Measurements from ENCODE around the gene INTS15. TPM values are rescaled to one million over a fixed set of nuclear protein-coding genes. Genes with fewer than 3 reads are reported as not detected.

Gene INTS15
- total RNA-seq, 1 experiment from 2014 or later = 24.7 TPM

- Histone ChIP-seq H3K36me3 (replicated peaks; ENCODE audit: control insufficient read depth, insufficient read depth, low read length) (peaks cover 2% of the 10 kb centered on the region), H3K27me3 (ENCODE audit: control insufficient read depth, insufficient read depth, low read length) (no peaks in the 10 kb centered on the region; the same call in 1 of the 2 replicates), H3K4me3 (ENCODE audit: insufficient read depth, low read depth, low read length) (no peak overlapping the region)
- no peak for DNase-seq
These were observed 49.8 kb downstream of the INTS15 start for GRCh38 chr7:6639627-6640026.

GRCh38 chr7:6640246-6640721, 50.5 kb downstream of the INTS15 start:
- Histone ChIP-seq H3K36me3 (replicated peaks; ENCODE audit: control insufficient read depth, insufficient read depth, low read length) (peaks cover 2% of the 10 kb centered on the region), H3K27me3 (ENCODE audit: control insufficient read depth, insufficient read depth, low read length) (no peaks in the 10 kb centered on the region; the same call in 1 of the 2 replicates), H3K4me3 (ENCODE audit: insufficient read depth, low read depth, low read length) (no peak overlapping the region)
- DNase-seq = peak; percentile 93

GRCh38 chr7:6641305-6642035, 51.6 kb downstream of the INTS15 start:
- Histone ChIP-seq H3K36me3 (replicated peaks; ENCODE audit: control insufficient read depth, insufficient read depth, low read length) (peaks cover 2% of the 10 kb centered on the region), H3K27me3 (ENCODE audit: control insufficient read depth, insufficient read depth, low read length) (no peaks in the 10 kb centered on the region; the same call in 1 of the 2 replicates), H3K4me3 (ENCODE audit: insufficient read depth, low read depth, low read length) (no peak overlapping the region)
- DNase-seq = no peak

GRCh38 chr7:6642239-6642839, 52.5 kb downstream of the INTS15 start:
- Histone ChIP-seq H3K27me3 (ENCODE audit: control insufficient read depth, insufficient read depth, low read length) (no peaks in the 10 kb centered on the region), H3K36me3 (replicated peaks; ENCODE audit: control insufficient read depth, insufficient read depth, low read length) (peaks cover 2% of the 10 kb centered on the region), H3K4me3 (ENCODE audit: insufficient read depth, low read depth, low read length) (no peak overlapping the region)
- DNase-seq = peak; percentile 44

GRCh38 chr7:6642861-6643640, 53.2 kb downstream of the INTS15 start:
- Histone ChIP-seq H3K4me3 (ENCODE audit: insufficient read depth, low read depth, low read length) (no peak overlapping the region), H3K27me3 (ENCODE audit: control insufficient read depth, insufficient read depth, low read length) (no peaks in the 10 kb centered on the region)

GRCh38 chr7:6643915-6644625, 54.2 kb downstream of the INTS15 start:
- DNase-seq = peak; percentile 38

More at GRCh38 chr7:6642861-6643640, 53.2 kb downstream of the INTS15 start:
- DNase-seq = peak; percentile 31
- peaks cover 2% of the 10 kb centered on the region for H3K36me3 ChIP-seq (replicated peaks; ENCODE audit: control insufficient read depth, insufficient read depth, low read length)

GRCh38 chr7:6644728-6645127, 54.9 kb downstream of the INTS15 start:
- Histone ChIP-seq H3K36me3 (replicated peaks; ENCODE audit: control insufficient read depth, insufficient read depth, low read length) (peaks cover 2% of the 10 kb centered on the region), H3K27me3 (ENCODE audit: control insufficient read depth, insufficient read depth, low read length) (no peaks in the 10 kb centered on the region), H3K4me3 (ENCODE audit: insufficient read depth, low read depth, low read length) (no peak overlapping the region)
- peak; percentile 17 for DNase-seq

More at GRCh38 chr7:6643915-6644625, 54.2 kb downstream of the INTS15 start:
- no peaks in the 10 kb centered on the region for H3K27me3 ChIP-seq (ENCODE audit: control insufficient read depth, insufficient read depth, low read length)
- peaks cover 2% of the 10 kb centered on the region for H3K36me3 ChIP-seq (replicated peaks; ENCODE audit: control insufficient read depth, insufficient read depth, low read length)
- H3K4me3 ChIP-seq (ENCODE audit: insufficient read depth, low read depth, low read length) = no peak overlapping the region

GRCh38 chr7:6646465-6646864, 56.6 kb downstream of the INTS15 start:
- H3K27me3 ChIP-seq (ENCODE audit: control insufficient read depth, insufficient read depth, low read length) = no peaks in the 10 kb centered on the region
- no peak overlapping the region for H3K4me3 ChIP-seq (ENCODE audit: insufficient read depth, low read depth, low read length)
- DNase-seq = peak; percentile 35
- peaks cover 2% of the 10 kb centered on the region for H3K36me3 ChIP-seq (replicated peaks; ENCODE audit: control insufficient read depth, insufficient read depth, low read length)

- Histone ChIP-seq H3K4me3 (ENCODE audit: insufficient read depth, low read depth, low read length) (no peak overlapping the region), H3K27me3 (ENCODE audit: control insufficient read depth, insufficient read depth, low read length) (no peaks in the 10 kb centered on the region), H3K36me3 (replicated peaks; ENCODE audit: control insufficient read depth, insufficient read depth, low read length) (peaks cover 2% of the 10 kb centered on the region)
- DNase-seq = peak; percentile 38
These were observed 57.3 kb downstream of the INTS15 start for GRCh38 chr7:6647080-6647479.

- DNase-seq = peak; percentile 35
- Histone ChIP-seq H3K36me3 (replicated peaks; ENCODE audit: control insufficient read depth, insufficient read depth, low read length) (peaks cover 2% of the 10 kb centered on the region), H3K4me3 (ENCODE audit: insufficient read depth, low read depth, low read length) (no peak overlapping the region), H3K27me3 (ENCODE audit: control insufficient read depth, insufficient read depth, low read length) (no peaks in the 10 kb centered on the region)
These were observed 57.7 kb downstream of the INTS15 start for GRCh38 chr7:6647541-6647940.

- DNase-seq = peak; percentile 37
- Histone ChIP-seq H3K4me3 (ENCODE audit: insufficient read depth, low read depth, low read length) (no peak overlapping the region), H3K27me3 (ENCODE audit: control insufficient read depth, insufficient read depth, low read length) (no peaks in the 10 kb centered on the region), H3K36me3 (replicated peaks; ENCODE audit: control insufficient read depth, insufficient read depth, low read length) (peaks cover 2% of the 10 kb centered on the region)
These were observed 58.4 kb downstream of the INTS15 start for GRCh38 chr7:6648066-6648814.

GRCh38 chr7:6648815-6649104, 58.9 kb downstream of the INTS15 start:
- peak; percentile 34 for DNase-seq
- Histone ChIP-seq H3K36me3 (replicated peaks; ENCODE audit: control insufficient read depth, insufficient read depth, low read length) (no peaks in the 10 kb centered on the region), H3K4me3 (ENCODE audit: insufficient read depth, low read depth, low read length) (no peak overlapping the region), H3K27me3 (ENCODE audit: control insufficient read depth, insufficient read depth, low read length) (no peaks in the 10 kb centered on the region)

- no peaks in the 10 kb centered on the region for H3K36me3 ChIP-seq (replicated peaks; ENCODE audit: control insufficient read depth, insufficient read depth, low read length)
- no peaks in the 10 kb centered on the region for H3K27me3 ChIP-seq (ENCODE audit: control insufficient read depth, insufficient read depth, low read length)
- DNase-seq = peak; percentile 41
- H3K4me3 ChIP-seq (ENCODE audit: insufficient read depth, low read depth, low read length) = no peak overlapping the region
These were observed 59.6 kb downstream of the INTS15 start for GRCh38 chr7:6649241-6649961.

Data from H7 (cell line).